ENCODE data around the gene SHB.

The SHB gene

DNA sequence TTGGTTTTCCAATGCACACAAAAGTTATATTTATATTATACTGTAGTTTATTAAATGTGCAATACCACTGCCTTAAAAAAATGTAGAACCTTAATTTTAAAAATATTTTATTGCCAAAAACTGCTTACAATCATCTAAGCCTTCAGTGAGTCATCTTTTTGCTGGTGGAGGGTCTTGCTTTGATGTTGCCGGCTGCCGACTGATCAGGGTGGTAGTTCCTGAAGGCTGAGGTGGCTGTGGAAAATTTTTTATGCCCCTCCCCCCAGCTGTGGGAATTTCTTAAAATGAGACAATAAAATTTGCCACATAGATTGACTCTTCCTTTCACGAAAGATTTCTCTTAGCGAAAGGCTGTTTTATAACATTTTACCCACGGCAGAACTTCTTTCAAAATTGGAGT, 89.2 kb downstream of the SHB start:
- Histone ChIP-seq H3K36me3 (ENCODE audit: control insufficient read depth, insufficient read depth, low read length) (no peaks in the 10 kb centered on the region), H3K27me3 (replicated peaks; ENCODE audit: control insufficient read depth, insufficient read depth, low read length) (no peaks in the 10 kb centered on the region), H3K4me3 (replicated peaks; ENCODE audit: low read depth, low read length) (no peak overlapping the region)
- TF ChIP-seq, protein P1, sequence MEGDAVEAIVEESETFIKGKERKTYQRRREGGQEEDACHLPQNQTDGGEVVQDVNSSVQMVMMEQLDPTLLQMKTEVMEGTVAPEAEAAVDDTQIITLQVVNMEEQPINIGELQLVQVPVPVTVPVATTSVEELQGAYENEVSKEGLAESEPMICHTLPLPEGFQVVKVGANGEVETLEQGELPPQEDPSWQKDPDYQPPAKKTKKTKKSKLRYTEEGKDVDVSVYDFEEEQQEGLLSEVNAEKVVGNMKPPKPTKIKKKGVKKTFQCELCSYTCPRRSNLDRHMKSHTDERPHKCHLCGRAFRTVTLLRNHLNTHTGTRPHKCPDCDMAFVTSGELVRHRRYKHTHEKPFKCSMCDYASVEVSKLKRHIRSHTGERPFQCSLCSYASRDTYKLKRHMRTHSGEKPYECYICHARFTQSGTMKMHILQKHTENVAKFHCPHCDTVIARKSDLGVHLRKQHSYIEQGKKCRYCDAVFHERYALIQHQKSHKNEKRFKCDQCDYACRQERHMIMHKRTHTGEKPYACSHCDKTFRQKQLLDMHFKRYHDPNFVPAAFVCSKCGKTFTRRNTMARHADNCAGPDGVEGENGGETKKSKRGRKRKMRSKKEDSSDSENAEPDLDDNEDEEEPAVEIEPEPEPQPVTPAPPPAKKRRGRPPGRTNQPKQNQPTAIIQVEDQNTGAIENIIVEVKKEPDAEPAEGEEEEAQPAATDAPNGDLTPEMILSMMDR (IDR thresholded peaks at IDR 0.05; ENCODE audit: insufficient read depth, low read length, poor library complexity, severe bottlenecking) = no peak
- no peak for DNase-seq (ENCODE audit: extremely low read depth, insufficient read length)

DNA sequence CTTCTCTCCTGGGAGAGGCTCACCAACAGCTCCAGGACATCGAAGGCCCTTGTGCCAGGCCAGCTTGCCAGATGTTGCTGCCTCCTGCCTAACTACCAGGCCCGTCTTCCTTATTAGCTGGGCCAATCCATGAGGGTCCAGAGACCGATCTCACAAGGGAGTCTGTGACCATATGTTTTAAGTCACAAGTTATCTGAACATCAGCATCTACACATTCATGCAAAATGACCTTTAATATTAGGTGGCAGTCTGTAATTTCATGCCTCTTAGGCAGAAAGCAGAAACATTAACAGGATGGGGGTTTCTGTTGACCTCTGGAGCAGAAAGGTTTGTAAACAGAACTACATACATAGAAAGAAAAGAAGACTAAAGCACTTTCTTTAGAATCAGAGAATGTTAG, 90.0 kb downstream of the SHB start:
- Histone ChIP-seq H3K36me3 (ENCODE audit: control insufficient read depth, insufficient read depth, low read length) (no peaks in the 10 kb centered on the region), H3K4me3 (replicated peaks; ENCODE audit: low read depth, low read length) (no peak overlapping the region), H3K27me3 (replicated peaks; ENCODE audit: control insufficient read depth, insufficient read depth, low read length) (no peaks in the 10 kb centered on the region)
- DNase-seq (ENCODE audit: extremely low read depth, insufficient read length) = no peak
- TF ChIP-seq, protein P1 (IDR thresholded peaks at IDR 0.05; ENCODE audit: insufficient read depth, low read length, poor library complexity, severe bottlenecking) = no peak

DNA sequence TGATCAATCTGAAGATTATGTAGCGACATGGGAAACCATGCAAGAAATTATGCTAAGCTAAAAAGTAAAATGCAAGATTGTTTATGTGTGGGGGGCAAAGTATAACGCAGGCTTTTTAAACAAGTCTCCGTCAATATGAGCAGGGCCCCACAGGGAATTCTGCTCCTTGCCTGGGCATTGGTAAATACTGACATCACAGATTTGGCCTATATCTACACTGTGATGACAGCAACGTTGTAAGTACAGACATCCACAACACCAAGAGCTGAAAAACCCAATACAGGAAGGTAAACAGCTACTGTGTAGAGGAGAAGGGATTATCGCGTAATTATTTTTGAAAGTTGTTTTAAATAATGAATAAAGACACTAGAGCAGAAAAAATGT, 90.6 kb downstream of the SHB start:
- Histone ChIP-seq H3K36me3 (ENCODE audit: control insufficient read depth, insufficient read depth, low read length) (no peaks in the 10 kb centered on the region), H3K27me3 (replicated peaks; ENCODE audit: control insufficient read depth, insufficient read depth, low read length) (no peaks in the 10 kb centered on the region), H3K4me3 (replicated peaks; ENCODE audit: low read depth, low read length) (no peak overlapping the region)
- no peak for DNase-seq (ENCODE audit: extremely low read depth, insufficient read length)
- TF ChIP-seq, protein P1 (IDR thresholded peaks at IDR 0.05; ENCODE audit: insufficient read depth, low read length, poor library complexity, severe bottlenecking) = no peak

DNA sequence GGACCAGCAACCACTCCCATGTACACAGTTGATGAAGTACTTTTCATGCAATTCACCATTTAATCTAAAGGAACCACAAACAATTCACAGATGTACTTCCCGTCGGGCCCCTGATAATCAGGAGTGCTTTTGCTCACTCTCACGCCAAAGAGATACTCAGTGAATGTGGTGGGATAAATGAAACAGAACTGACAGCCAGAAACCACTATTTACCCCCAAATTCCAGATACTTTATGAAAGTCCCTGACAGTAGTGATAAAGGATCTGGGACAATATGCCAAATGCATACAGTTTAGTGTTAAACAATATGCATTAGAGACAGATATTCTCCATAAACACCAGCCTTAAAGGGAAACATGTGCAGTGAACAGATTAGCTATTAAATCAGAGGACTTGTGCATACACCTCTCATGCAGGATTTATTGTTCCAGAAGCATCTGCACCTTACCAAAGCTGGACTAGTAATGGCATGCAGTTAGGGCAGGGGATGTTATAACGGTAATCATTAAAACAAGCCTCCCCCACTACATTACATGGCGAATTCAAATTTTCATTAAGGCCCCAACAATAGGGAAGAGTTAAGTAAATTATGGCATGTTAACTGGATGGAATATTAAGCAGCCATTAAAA, 91.1 kb downstream of the SHB start:
- no peak for DNase-seq (ENCODE audit: extremely low read depth, insufficient read length)

DNA sequence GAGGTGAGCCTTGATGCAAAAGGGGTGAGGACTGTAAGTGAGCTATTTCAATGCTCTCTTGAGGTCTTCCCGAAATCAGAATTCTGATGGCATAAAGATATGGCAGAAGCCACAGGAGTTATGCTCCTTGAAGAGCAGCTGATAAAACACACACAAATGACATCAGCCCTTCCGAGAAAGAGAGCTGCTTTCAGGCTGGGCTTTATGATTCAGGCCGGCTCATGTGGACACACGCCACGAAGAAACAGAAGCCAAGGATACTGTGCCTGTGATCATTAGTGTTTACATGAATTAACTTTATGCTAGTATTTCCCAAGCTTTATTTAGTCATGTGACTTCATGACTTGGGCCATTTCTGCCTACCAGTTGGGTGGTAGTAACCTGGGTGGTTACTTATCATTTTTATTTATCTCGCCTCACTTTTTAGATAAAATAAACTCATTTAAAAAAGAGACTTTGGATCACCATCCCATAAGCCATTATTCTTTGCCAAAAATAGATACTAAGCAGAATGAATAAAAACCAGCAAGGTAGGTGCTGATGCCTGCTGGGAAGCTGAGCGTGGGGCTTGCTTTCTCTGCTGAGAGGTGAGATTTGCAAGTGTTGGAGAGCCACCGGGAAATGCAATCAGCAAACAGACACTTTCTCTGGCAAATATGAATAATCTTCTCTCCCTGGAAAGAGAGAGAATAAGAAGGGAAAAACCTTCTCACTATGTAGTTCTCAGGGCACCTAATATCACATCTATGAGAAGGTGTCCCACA, 92.1 kb downstream of the SHB start:
- no peak for DNase-seq (ENCODE audit: extremely low read depth, insufficient read length)

More for the DNA sequence above, 91.1 kb downstream of the SHB start:
- Histone ChIP-seq H3K27me3 (replicated peaks; ENCODE audit: control insufficient read depth, insufficient read depth, low read length) (no peaks in the 10 kb centered on the region), H3K36me3 (ENCODE audit: control insufficient read depth, insufficient read depth, low read length) (no peaks in the 10 kb centered on the region), H3K4me3 (replicated peaks; ENCODE audit: low read depth, low read length) (no peak overlapping the region)
- TF ChIP-seq, protein P1 (IDR thresholded peaks at IDR 0.05; ENCODE audit: insufficient read depth, low read length, poor library complexity, severe bottlenecking) = no peak

More for the DNA sequence above, 92.1 kb downstream of the SHB start:
- Histone ChIP-seq H3K27me3 (replicated peaks; ENCODE audit: control insufficient read depth, insufficient read depth, low read length) (no peaks in the 10 kb centered on the region), H3K36me3 (ENCODE audit: control insufficient read depth, insufficient read depth, low read length) (no peaks in the 10 kb centered on the region), H3K4me3 (replicated peaks; ENCODE audit: low read depth, low read length) (no peak overlapping the region)
- TF ChIP-seq, protein P1 (IDR thresholded peaks at IDR 0.05; ENCODE audit: insufficient read depth, low read length, poor library complexity, severe bottlenecking) = no peak

All from GM06990 (cell line).